NCI-H345 treated with DMSO at 0.1 percent for 48 hours (cell line): Measurements from ENCODE around the gene RETREG3.

Experiments
- DNase-seq: peaks from one replicate; lab custom pipeline; 2025; ENCODE audit not compliant: unreplicated experiment; lab: John Stamatoyannopoulos, UW

RETREG3 gene

GRCh38 chr17:42535155-42536047, 73.8 kb downstream of the RETREG3 start:
- no peak for DNase-seq

- peak; percentile 22 for DNase-seq
Measured at GRCh38 chr17:42531455-42532354, 77.5 kb downstream of the RETREG3 start.

GRCh38 chr17:42530952-42531454, 78.2 kb downstream of the RETREG3 start:
- no peak for DNase-seq
